MM.1S (cell line): ENCODE data around the gene CFAP77.

ENCODE experiments used
- DNase-seq: peaks from one replicate; pipeline ENCODE4 v3.0.0-alpha.2; 2015
- H2AFZ ChIP-seq: fragments of 300-600 bp; sonication (generic); 2 replicates; pipeline ENCODE4 v1.6.0; 2016; ENCODE audit warnings: antibody characterized with exemption, low read length
- H3F3A ChIP-seq: fragments of 300-600 bp; sonication (generic); 2 replicates; pipeline ENCODE4 v1.6.1; 2016; ENCODE audit warnings: mild to moderate bottlenecking, antibody characterized with exemption, low read length, moderate library complexity, mixed read lengths; ENCODE audit not compliant: insufficient read depth
- H3K27ac ChIP-seq: fragments of 300-600 bp; sonication (generic); 2 replicates; pipeline ENCODE4 v1.5.1; 2016; ENCODE audit warnings: mild to moderate bottlenecking, low read length
- H3K27me3 ChIP-seq: fragments of 300-600 bp; sonication (generic); replicated peaks from 2 replicates; pipeline ENCODE4 v1.6.0; 2016; ENCODE audit warnings: low read length; ENCODE audit not compliant: insufficient read depth
- H3K36me3 ChIP-seq: fragments of 300-600 bp; sonication (generic); replicated peaks from 2 replicates; pipeline ENCODE4 v1.6.1; 2016; ENCODE audit warnings: mild to moderate bottlenecking, low read length, mixed read lengths; ENCODE audit not compliant: insufficient read depth
- H3K4me1 ChIP-seq: fragments of 300-600 bp; sonication (generic); 2 replicates; pipeline ENCODE4 v1.6.1; 2016; ENCODE audit warnings: low read length, mixed read lengths
- H3K4me2 ChIP-seq: fragments of 300-600 bp; sonication (generic); 2 replicates; pipeline ENCODE4 v1.6.0; 2016; ENCODE audit warnings: low read depth, low read length
- H3K4me3 ChIP-seq: fragments of 300-600 bp; sonication (generic); 2 replicates; pipeline ENCODE4 v1.5.1; 2016; ENCODE audit warnings: low read length, mixed read lengths
- H3K79me2 ChIP-seq: fragments of 300-600 bp; sonication (generic); 2 replicates; pipeline ENCODE4 v1.6.1; 2016; ENCODE audit warnings: mixed run types, low read length, mixed read lengths
- H3K9ac ChIP-seq: fragments of 300-600 bp; sonication (generic); 2 replicates; pipeline ENCODE4 v1.6.1; 2016; ENCODE audit warnings: low read length, mixed read lengths
- H3K9me2 ChIP-seq: fragments of 300-600 bp; sonication (generic); replicated peaks from 2 replicates; pipeline ENCODE4 v1.6.1; 2016; ENCODE audit warnings: mild to moderate bottlenecking, low read length, mixed read lengths; ENCODE audit not compliant: insufficient read depth
- H3K9me3 ChIP-seq: fragments of 300-600 bp; sonication (generic); replicated peaks from 2 replicates; pipeline ENCODE4 v1.6.1; 2016; ENCODE audit warnings: mild to moderate bottlenecking, low read length, mixed read lengths; ENCODE audit not compliant: insufficient read depth
- H4K20me1 ChIP-seq: fragments of 300-600 bp; sonication (generic); 2 replicates; pipeline ENCODE4 v1.6.1; 2016; ENCODE audit warnings: mild to moderate bottlenecking, low read length, moderate library complexity, mixed read lengths; ENCODE audit not compliant: insufficient read depth
- EZH2 ChIP-seq: fragments of 300-600 bp; sonication (generic); optimal IDR thresholded peaks from 2 replicates; pipeline ENCODE3; 2017; ENCODE audit warnings: low read depth, mild to moderate bottlenecking, antibody characterized with exemption, low read length, mixed read lengths
- EZH2phosphoT487 ChIP-seq: fragments of 300-600 bp; sonication (generic); IDR thresholded peaks from 2 replicates; pipeline ENCODE4 v1.6.1; 2018; ENCODE audit warnings: antibody characterized with exemption, low read length
- TF ChIP-seq, protein P1 (sequence below): fragments of 300-600 bp; sonication (generic); IDR thresholded peaks from 2 replicates; pipeline ENCODE4 v1.5.1; 2016; ENCODE audit warnings: antibody characterized with exemption, low read length, mixed read lengths

CFAP77 gene

DNA sequence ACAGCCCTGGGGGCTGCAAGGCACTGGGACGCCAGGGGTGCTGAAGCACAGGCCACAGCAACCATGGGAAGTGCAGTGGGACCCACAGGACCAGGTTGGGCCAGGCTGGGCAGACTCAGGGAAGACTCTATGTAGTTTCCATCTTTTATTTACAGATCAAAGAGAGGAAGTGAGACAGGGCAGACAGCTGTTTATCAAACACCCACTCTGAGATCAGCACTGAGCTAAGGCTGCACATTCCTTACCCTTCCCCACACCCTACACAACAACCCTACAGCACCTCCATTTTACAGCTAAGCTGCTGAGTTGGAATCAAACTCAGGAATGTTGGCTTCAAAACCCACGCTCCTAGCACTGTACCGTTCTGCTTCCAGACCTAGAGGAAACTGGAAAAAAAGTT, 192.2 kb downstream of the CFAP77 start:
- no peak overlapping the region for H3K4me3 ChIP-seq
- H3K27ac ChIP-seq = no peak overlapping the region
- no peaks in the 10 kb centered on the region for H3K27me3 ChIP-seq
- H3K79me2 ChIP-seq = no peaks in the 10 kb centered on the region
- no peak for DNase-seq
- H3K4me1 ChIP-seq = no peaks in the 10 kb centered on the region
- H3F3A ChIP-seq = no peaks in the 10 kb centered on the region
- no peaks in the 10 kb centered on the region for H3K9me3 ChIP-seq
- TF ChIP-seq EZH2phosphoT487 = no peak
- no peak for TF ChIP-seq EZH2
- TF ChIP-seq, protein P1, sequence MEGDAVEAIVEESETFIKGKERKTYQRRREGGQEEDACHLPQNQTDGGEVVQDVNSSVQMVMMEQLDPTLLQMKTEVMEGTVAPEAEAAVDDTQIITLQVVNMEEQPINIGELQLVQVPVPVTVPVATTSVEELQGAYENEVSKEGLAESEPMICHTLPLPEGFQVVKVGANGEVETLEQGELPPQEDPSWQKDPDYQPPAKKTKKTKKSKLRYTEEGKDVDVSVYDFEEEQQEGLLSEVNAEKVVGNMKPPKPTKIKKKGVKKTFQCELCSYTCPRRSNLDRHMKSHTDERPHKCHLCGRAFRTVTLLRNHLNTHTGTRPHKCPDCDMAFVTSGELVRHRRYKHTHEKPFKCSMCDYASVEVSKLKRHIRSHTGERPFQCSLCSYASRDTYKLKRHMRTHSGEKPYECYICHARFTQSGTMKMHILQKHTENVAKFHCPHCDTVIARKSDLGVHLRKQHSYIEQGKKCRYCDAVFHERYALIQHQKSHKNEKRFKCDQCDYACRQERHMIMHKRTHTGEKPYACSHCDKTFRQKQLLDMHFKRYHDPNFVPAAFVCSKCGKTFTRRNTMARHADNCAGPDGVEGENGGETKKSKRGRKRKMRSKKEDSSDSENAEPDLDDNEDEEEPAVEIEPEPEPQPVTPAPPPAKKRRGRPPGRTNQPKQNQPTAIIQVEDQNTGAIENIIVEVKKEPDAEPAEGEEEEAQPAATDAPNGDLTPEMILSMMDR = no peak
- no peaks in the 10 kb centered on the region for H3K36me3 ChIP-seq
- H4K20me1 ChIP-seq = no peaks in the 10 kb centered on the region
- no peak overlapping the region for H3K4me2 ChIP-seq
- no peaks in the 10 kb centered on the region for H3K9me2 ChIP-seq
- H3K9ac ChIP-seq = no peak overlapping the region
- H2AFZ ChIP-seq = no peak overlapping the region

DNA sequence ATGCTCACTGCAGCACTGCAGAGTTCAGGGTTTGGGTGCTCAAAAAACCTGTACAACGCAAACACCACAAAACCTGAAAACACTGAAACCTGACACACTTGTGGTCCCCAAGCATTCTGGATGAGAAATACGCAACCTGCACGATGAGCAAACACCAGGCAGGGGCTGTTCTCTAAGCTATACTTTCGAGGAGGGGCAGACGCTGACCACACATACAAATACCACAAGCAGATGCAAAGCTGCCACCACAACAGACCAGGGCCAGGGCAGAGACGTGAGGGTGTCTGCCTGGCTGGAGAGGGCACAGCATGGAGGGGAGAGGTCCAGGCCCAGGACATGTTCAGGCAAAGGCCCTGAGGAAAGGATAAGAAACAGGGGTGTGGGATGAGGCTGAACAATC, 195.4 kb downstream of the CFAP77 start:
- Histone ChIP-seq H3K36me3 (no peaks in the 10 kb centered on the region), H3K4me1 (no peaks in the 10 kb centered on the region), H3K4me2 (no peak overlapping the region), H3K27ac (no peak overlapping the region), H3K79me2 (no peaks in the 10 kb centered on the region), H3K4me3 (no peak overlapping the region), H3K9ac (no peak overlapping the region), H3K9me3 (no peaks in the 10 kb centered on the region), H3F3A (no peaks in the 10 kb centered on the region), H2AFZ (no peak overlapping the region), H3K27me3 (no peaks in the 10 kb centered on the region), H4K20me1 (no peaks in the 10 kb centered on the region), H3K9me2 (no peaks in the 10 kb centered on the region)
- no peak for TF ChIP-seq EZH2
- TF ChIP-seq, protein P1 = no peak
- DNase-seq = no peak

DNA sequence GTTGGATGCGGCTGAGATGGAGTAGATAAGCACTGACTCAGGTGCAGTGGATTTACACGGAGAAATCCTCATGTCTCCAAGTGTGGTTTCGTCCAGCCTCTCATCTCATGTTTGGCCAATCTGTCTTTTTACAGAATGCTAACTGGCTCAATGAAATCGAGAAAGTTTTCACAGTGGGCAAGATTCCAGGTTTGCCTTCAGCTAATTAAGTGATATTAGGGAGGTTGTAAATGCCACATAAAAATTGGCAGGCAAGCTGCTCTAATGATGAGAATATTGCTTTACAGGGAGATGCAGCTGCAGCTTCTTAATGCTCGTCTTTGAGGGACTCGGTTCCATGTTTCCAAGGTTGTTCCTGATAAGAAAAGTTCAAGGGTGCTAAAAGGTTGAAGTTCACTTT, 196.1 kb downstream of the CFAP77 start:
- Histone ChIP-seq H3K4me3 (no peak overlapping the region), H3K36me3 (no peaks in the 10 kb centered on the region), H3K9ac (no peak overlapping the region), H3K79me2 (no peaks in the 10 kb centered on the region), H3K9me2 (no peaks in the 10 kb centered on the region), H3F3A (no peaks in the 10 kb centered on the region), H3K4me1 (no peaks in the 10 kb centered on the region), H3K27ac (no peak overlapping the region), H3K4me2 (no peak overlapping the region), H4K20me1 (no peaks in the 10 kb centered on the region), H3K9me3 (no peaks in the 10 kb centered on the region), H2AFZ (no peak overlapping the region), H3K27me3 (no peaks in the 10 kb centered on the region)
- TF ChIP-seq EZH2 = no peak
- TF ChIP-seq EZH2phosphoT487 = no peak
- TF ChIP-seq, protein P1 = no peak
- DNase-seq = no peak
